Lung (tissue), 12 donors: ENCODE results near the gene ATP2A2. TPM values are rescaled to one million over a fixed set of nuclear protein-coding genes. Genes with fewer than 3 reads are reported as not detected.

ENCODE experiments used
- ATAC-seq: fragments of 200-7000 bp; cut with Tn5 transposase; one replicate; pipeline ENCODE4 v1.9.1; 2020; ENCODE audit warnings: moderate number of reproducible peaks; ENCODE audit not compliant: insufficient read depth, low FRiP score
- DNase-seq, 3 donors: peaks; one replicate each; pipeline ENCODE4 v3.0.0-alpha.2; 2013 to 2017
- H3K27ac ChIP-seq, 2 donors: one replicate each; pipeline ENCODE4 v1.5.1; 2013; ENCODE audit warnings: mild to moderate bottlenecking in 2 of 2, moderate library complexity in 2 of 2, control low read depth in 1 of 2, inconsistent platforms in 1 of 2, low read depth in 1 of 2, low read length in 1 of 2
- H3K27me3 ChIP-seq, 3 donors: one replicate each; pipeline ENCODE4 v1.5.1; 2013; ENCODE audit warnings: low read length in 2 of 3; ENCODE audit not compliant: control insufficient read depth in 3 of 3, insufficient read depth in 3 of 3
- H3K36me3 ChIP-seq, 4 donors: one replicate each; pipeline ENCODE4 v1.5.1; 2013; ENCODE audit warnings: low read length in 4 of 4, mild to moderate bottlenecking in 1 of 4, moderate library complexity in 1 of 4; ENCODE audit not compliant: control insufficient read depth in 4 of 4, insufficient read depth in 4 of 4
- H3K4me1 ChIP-seq, 5 donors: one replicate each; pipeline ENCODE4 v1.5.1; 2013; ENCODE audit warnings: low read length in 5 of 5, mild to moderate bottlenecking in 2 of 5, moderate library complexity in 1 of 5; ENCODE audit not compliant: control insufficient read depth in 5 of 5, insufficient read depth in 5 of 5
- H3K4me3 ChIP-seq: one replicate; pipeline ENCODE4 v1.5.1; 2013; ENCODE audit warnings: mild to moderate bottlenecking, control low read depth, moderate library complexity
- H3K9ac ChIP-seq, 2 donors: one replicate each; pipeline ENCODE4 v1.5.1; 2013; ENCODE audit warnings: low read length in 2 of 2, control low read depth in 1 of 2; ENCODE audit not compliant: insufficient read depth in 1 of 2
- H3K9me3 ChIP-seq, 4 donors: one replicate each; pipeline ENCODE4 v1.5.1; 2013; ENCODE audit warnings: low read length in 3 of 4, mild to moderate bottlenecking in 1 of 4, moderate library complexity in 1 of 4; ENCODE audit not compliant: control insufficient read depth in 4 of 4, insufficient read depth in 3 of 4
- WGBS, 2 donors: extraction: QIAGEN DNeasy Blood & Tissue Kit; methylation state at CpG; one replicate each; pipeline ENCODE4 v1.1.7; 2013; 5-methylcytosine and 5-hydroxymethylcytosine counted together
- polyA plus RNA-seq, 2 donors: library from polyadenylated mRNA; stranded (reverse); fragments of 200-250 nt; gene quantifications; one replicate each; pipeline ENCODE4 v1.2.1, GENCODE V29; 2013
- total RNA-seq, 2 donors: library from RNA; depleted of rRNA in 1 of 2; stranded (reverse); fragments of >200 nt in 1 of 2; gene quantifications; one replicate each; pipeline ENCODE4 v1.2.1, GENCODE V29; 2014 to 2021
- TF ChIP-seq, protein P1 (sequence below): IDR thresholded peaks from 2 replicates; pipeline ENCODE4 v1.5.1; 2012; ENCODE audit warnings: mild to moderate bottlenecking; ENCODE audit errors: control extremely low read depth, extremely low read depth
- donor health status: control.
- donor health status: control.
- donor health status: Bipolar disorder and iron deficiency.
- donor health status: healthy.
- donor health status: DM: yes; HTN: yes; CAD: no.

ATP2A2 gene
- total and polyA plus RNA-seq, 4 donors: 34.1 to 240 (median 136) TPM

DNA sequence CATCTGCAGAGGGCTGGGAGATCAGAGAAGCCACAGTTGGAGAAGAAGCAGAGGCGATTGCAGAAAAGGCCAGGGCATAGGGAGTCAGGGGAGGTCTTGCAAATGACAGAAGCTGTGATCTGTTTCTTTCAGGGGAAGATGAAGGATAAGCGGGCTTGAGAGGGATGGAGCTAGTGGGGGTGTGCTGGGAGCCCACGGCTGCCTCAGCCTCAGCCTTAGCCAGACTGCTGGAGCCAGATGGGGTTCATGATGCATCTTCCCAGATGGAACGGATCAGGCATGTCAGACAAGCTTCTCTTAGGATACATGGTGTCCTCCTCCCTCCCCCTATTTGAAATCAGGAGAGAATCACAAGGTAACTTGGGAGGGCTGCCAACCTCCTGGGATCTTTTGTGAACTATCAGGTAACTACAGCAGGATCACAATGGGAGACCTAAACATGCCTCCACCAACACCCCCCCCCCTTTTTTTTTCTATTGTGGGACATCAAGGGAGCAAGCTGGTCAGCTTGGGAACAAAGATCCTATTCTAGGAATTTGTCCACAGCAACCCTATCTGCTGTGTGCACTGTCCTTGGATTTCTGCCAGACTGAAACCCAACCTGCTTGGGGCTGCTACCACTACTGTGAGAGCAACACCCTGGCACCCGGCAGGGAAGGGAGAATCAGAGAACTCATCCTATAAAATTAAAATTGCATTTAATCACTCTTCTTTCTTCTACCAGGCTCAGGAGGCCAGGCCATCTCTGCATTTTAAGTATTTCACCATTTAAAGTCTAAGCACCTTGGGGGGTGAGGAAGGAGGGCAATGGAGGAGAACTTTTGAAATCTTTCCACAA lies 10.7 kb upstream of the ATP2A2 start:
- no peaks in the 10 kb centered on the region for H3K27me3 ChIP-seq
- no peak overlapping the region for H3K4me3 ChIP-seq
- 77 to 79% methylated on average over 5 of the region's 5 CpGs for WGBS, 2 donors
- peak in 1 of 3 donors; percentile 18 for DNase-seq
- H3K9ac ChIP-seq: no peak overlapping the region
- TF ChIP-seq, protein P1, sequence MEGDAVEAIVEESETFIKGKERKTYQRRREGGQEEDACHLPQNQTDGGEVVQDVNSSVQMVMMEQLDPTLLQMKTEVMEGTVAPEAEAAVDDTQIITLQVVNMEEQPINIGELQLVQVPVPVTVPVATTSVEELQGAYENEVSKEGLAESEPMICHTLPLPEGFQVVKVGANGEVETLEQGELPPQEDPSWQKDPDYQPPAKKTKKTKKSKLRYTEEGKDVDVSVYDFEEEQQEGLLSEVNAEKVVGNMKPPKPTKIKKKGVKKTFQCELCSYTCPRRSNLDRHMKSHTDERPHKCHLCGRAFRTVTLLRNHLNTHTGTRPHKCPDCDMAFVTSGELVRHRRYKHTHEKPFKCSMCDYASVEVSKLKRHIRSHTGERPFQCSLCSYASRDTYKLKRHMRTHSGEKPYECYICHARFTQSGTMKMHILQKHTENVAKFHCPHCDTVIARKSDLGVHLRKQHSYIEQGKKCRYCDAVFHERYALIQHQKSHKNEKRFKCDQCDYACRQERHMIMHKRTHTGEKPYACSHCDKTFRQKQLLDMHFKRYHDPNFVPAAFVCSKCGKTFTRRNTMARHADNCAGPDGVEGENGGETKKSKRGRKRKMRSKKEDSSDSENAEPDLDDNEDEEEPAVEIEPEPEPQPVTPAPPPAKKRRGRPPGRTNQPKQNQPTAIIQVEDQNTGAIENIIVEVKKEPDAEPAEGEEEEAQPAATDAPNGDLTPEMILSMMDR: no peak
- H3K9me3 ChIP-seq: no peaks in the 10 kb centered on the region
- H3K36me3 ChIP-seq: no peaks in the 10 kb centered on the region
- H3K27ac ChIP-seq: peak overlapping the region in 1 of 2 donors; percentile 38
- peaks cover 2 to 20% (median 4%) of the 10 kb centered on the region in 5 donors for H3K4me1 ChIP-seq
- no peak for ATAC-seq

DNA sequence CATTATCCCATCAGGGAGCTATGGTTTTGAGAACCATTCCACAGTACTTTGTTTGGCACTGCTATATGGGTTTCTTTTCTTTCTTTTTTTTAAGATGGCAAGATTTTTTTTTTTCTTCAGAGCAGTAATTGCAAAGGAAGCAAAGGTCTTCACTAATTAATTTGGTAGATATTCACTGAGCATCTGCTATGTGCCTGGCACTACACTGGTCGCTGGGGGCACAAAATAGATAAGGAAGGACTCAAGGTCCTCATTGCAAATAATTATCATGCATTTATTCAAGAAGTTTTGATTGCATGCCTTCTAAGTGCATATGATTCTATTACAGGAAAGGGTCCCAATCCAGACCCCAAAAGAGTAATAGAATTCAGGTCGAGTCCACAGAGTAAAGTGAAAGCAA lies 10.0 kb upstream of the ATP2A2 start:
- no peaks in the 10 kb centered on the region for H3K9me3 ChIP-seq
- H3K27me3 ChIP-seq: no peaks in the 10 kb centered on the region
- peaks cover 2 to 20% (median 4%) of the 10 kb centered on the region in 5 donors for H3K4me1 ChIP-seq
- H3K4me3 ChIP-seq: no peak overlapping the region
- WGBS, 2 donors: 81 to 86% methylated on average over 2 of the region's 2 CpGs
- H3K9ac ChIP-seq: no peak overlapping the region
- TF ChIP-seq, protein P1: no peak
- ATAC-seq: no peak
- DNase-seq: no peak
- H3K36me3 ChIP-seq: no peaks in the 10 kb centered on the region
- no peak overlapping the region for H3K27ac ChIP-seq

DNA sequence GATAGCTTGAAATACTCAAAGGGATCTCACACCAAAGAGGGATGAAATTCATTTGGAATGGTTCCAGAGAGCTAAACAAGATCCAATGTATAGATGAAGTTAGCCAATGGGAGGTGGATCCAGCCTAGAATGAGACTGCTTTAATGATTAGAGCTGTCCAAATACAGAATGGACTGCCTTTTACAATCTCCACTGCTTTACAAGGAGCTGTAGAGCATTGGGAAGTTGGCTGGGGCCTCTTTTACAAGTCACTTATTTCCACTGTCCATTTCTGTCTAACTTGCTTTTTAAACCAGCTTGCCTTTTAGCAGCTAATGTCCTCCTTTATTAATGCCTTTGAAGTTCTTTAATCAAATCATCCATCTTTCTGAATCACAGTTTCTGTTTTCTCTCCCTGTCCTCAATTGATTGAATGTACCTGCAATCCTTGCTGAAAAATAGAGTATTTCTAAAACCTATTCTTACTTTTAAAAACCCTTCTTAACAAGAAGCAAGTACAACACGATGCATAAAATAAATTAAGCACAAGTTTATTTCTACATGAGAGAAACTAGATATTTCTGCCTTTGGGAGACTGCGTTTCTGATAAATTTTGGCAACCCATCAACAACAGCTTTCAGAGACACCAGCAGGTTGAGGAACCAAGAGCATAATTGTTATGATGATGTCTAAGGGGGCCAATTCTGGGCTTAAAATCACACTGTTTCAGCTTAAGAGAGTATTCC lies 3.4 kb upstream of the ATP2A2 start:
- ATAC-seq: no peak
- peaks cover 0 to 11% (median 0%) of the 10 kb centered on the region in 5 donors for H3K4me1 ChIP-seq
- WGBS, 2 donors: 72 to 91% methylated on average over 2 of the region's 2 CpGs
- no peak overlapping the region for H3K27ac ChIP-seq
- H3K4me3 ChIP-seq: no peak overlapping the region
- H3K36me3 ChIP-seq: peaks cover 0 to 3% (median under 1%) of the 10 kb centered on the region in 4 donors
- TF ChIP-seq, protein P1: no peak
- DNase-seq: no peak
- no peaks in the 10 kb centered on the region for H3K27me3 ChIP-seq
- peak overlapping the region in 1 of 2 donors; percentile 23 for H3K9ac ChIP-seq
- no peaks in the 10 kb centered on the region for H3K9me3 ChIP-seq
